IPS-18a (cell line): ENCODE data around the gene PRCC.

Experiments
- H3K27ac ChIP-seq: one replicate; pipeline ENCODE4 v1.5.1; 2013; ENCODE audit warnings: low read length
- H3K27me3 ChIP-seq: one replicate; pipeline ENCODE4 v1.6.1; 2013; ENCODE audit warnings: mild to moderate bottlenecking, low read length; ENCODE audit not compliant: control insufficient read depth, insufficient read depth
- H3K36me3 ChIP-seq: one replicate; pipeline ENCODE4 v1.6.1; 2013; ENCODE audit warnings: low read depth, low read length; ENCODE audit not compliant: control insufficient read depth
- H3K4me1 ChIP-seq: one replicate; pipeline ENCODE4 v1.6.1; 2013; ENCODE audit warnings: low read depth, low read length; ENCODE audit not compliant: control insufficient read depth
- H3K4me3 ChIP-seq: one replicate; pipeline ENCODE4 v1.5.1; 2013; ENCODE audit warnings: low read length
- H3K9ac ChIP-seq: one replicate; pipeline ENCODE4 v1.6.1; 2013; ENCODE audit warnings: mild to moderate bottlenecking, low read length, moderate library complexity
- H3K9me3 ChIP-seq: one replicate; pipeline ENCODE4 v1.6.1; 2013; ENCODE audit warnings: low read depth, low read length; ENCODE audit not compliant: control insufficient read depth

PRCC gene

GRCh38 chr1:156746406-156746727 is 21.0 kb upstream of the PRCC start:
- Histone ChIP-seq H3K27ac (peak overlapping the region; percentile 100), H3K4me1 (peaks cover 51% of the 10 kb centered on the region), H3K9me3 (no peaks in the 10 kb centered on the region), H3K9ac (peak overlapping the region; percentile 100), H3K4me3 (peak overlapping the region; percentile 85), H3K36me3 (peaks cover 26% of the 10 kb centered on the region), H3K27me3 (no peaks in the 10 kb centered on the region)

- Histone ChIP-seq H3K9ac (peak overlapping the region; percentile 100), H3K27me3 (no peaks in the 10 kb centered on the region), H3K4me3 (peak overlapping the region; percentile 100), H3K9me3 (no peaks in the 10 kb centered on the region), H3K27ac (peak overlapping the region; percentile 100), H3K36me3 (peaks cover 21% of the 10 kb centered on the region), H3K4me1 (peaks cover 45% of the 10 kb centered on the region)
Measured at GRCh38 chr1:156746728-156747631, 20.4 kb upstream of the PRCC start.

DNA sequence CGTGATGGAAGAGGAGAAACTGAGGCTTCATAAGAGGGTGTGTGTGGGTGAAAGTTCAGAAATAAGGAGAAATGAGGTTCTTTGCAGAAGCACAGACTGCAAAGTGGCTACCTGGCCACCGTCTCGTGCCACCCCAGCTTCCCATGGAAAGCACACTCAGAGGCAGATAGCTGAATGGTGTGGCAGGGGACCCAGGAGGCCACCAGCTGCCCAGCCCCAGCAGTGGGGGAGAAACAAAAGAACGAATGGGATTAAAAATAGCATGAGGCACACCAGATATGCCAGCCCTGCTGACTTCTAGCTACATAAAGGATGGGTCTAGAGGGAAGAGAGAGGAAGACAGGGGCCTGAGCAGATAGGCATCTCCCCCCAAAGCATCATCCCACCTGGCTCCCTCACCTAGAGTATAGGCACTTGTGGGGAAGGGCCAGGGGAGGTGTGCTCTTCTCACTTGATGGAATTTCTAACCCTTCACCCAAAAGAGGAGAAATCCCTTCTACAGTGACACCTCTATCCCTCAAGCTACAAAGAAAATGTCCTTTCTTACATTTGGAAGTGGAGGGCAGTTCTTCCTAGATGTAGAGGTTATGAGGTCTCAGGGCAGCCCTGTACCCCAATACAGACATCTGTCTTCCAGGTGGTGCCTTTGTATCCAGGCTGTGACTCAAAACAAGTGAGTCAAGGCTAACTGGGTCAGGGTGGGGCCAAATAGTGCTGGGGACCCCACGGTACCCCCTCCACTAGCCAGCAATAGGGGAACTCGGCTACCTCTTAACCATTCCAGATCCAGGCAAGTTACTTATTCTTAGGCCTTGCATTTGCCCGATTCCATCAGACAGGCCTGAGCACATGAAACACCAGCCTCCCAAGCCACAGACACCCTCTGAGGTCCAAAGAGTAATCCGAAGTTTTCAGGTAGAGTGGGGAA is 19.3 kb upstream of the PRCC start:
- Histone ChIP-seq H3K27ac (peak overlapping the region; percentile 93), H3K36me3 (peaks cover 13% of the 10 kb centered on the region), H3K4me1 (peaks cover 52% of the 10 kb centered on the region), H3K4me3 (peak overlapping the region; percentile 100), H3K9ac (peak overlapping the region; percentile 70), H3K27me3 (no peaks in the 10 kb centered on the region), H3K9me3 (no peaks in the 10 kb centered on the region)

- H3K27ac ChIP-seq, result no peak overlapping the region
- peak overlapping the region; percentile 100 for H3K4me3 ChIP-seq
- H3K36me3 ChIP-seq, result peaks cover 5% of the 10 kb centered on the region
- H3K9me3 ChIP-seq, result no peaks in the 10 kb centered on the region
- no peak overlapping the region for H3K9ac ChIP-seq
- no peaks in the 10 kb centered on the region for H3K27me3 ChIP-seq
- H3K4me1 ChIP-seq, result peaks cover 54% of the 10 kb centered on the region
Measured at GRCh38 chr1:156748670-156749418, 18.5 kb upstream of the PRCC start.

DNA sequence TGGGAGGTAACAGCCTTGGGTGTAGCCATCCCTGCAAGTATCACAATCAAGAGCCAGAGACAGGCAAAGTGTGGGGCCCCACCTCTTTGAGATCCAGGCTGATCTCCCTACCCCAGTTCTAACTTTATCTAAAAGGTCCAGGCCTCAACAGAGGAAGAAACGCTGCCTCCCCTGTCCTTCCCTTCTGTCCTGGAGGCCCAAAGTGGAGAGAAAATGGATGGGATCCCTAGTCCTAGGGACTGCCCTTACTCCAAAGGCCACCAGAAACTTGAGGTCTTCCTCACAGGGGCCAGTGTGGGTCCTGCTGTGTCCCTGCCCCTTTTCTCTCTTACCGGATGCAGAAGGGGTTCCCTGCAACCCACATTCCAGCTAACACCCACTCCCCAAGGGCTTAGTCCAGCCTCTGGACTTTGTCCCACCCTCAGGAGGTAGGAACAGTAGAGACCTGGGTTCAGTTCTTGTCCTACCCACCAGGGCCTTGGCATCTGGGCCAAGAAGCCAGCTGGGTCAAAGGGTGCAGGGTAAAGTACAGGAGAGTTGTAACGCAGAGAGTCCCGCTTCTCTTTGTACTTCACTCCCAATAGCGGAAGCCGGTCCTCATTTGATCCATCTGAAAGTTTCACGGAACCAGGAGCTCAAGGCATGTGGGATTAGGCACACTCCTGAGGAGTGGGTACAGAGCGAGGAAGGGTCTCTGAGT is 17.8 kb upstream of the PRCC start:
- Histone ChIP-seq H3K9me3 (no peaks in the 10 kb centered on the region), H3K27ac (no peak overlapping the region), H3K9ac (peak overlapping the region; percentile 99), H3K4me1 (peaks cover 54% of the 10 kb centered on the region), H3K36me3 (no peaks in the 10 kb centered on the region), H3K4me3 (peak overlapping the region; percentile 100), H3K27me3 (no peaks in the 10 kb centered on the region)

DNA sequence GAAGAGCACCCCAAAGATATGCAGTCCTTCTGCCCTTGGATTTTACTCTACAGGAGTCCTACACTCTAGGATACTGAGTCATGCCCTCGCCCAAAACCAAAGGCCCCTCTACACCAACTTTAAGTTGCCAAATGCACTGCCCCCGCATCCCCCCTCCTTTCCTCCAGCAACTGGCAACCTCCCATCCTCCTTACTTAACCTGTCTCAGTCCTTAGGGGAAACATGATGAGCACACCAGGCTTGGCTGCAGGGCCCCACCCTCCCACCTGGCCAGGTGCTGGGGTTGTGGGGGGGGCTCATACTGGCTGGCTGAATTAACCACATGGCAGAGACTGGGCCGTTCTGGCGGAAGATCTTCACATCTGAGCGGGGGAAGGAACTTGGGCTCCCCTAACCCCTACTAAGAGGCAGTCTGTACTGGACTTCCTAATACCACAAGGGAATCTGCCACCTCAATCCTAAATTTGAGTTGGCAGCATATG is 17.1 kb upstream of the PRCC start:
- Histone ChIP-seq H3K4me3 (peak overlapping the region; percentile 100), H3K27ac (peak overlapping the region; percentile 51), H3K27me3 (no peaks in the 10 kb centered on the region), H3K4me1 (peaks cover 53% of the 10 kb centered on the region), H3K9me3 (no peaks in the 10 kb centered on the region), H3K9ac (peak overlapping the region; percentile 99), H3K36me3 (no peaks in the 10 kb centered on the region)

- Histone ChIP-seq H3K27ac (peak overlapping the region; percentile 51), H3K27me3 (no peaks in the 10 kb centered on the region), H3K9me3 (no peaks in the 10 kb centered on the region), H3K4me3 (peak overlapping the region; percentile 100), H3K36me3 (no peaks in the 10 kb centered on the region), H3K9ac (peak overlapping the region; percentile 99), H3K4me1 (peaks cover 47% of the 10 kb centered on the region)
Measured at GRCh38 chr1:156750711-156751450, 16.5 kb upstream of the PRCC start.

DNA sequence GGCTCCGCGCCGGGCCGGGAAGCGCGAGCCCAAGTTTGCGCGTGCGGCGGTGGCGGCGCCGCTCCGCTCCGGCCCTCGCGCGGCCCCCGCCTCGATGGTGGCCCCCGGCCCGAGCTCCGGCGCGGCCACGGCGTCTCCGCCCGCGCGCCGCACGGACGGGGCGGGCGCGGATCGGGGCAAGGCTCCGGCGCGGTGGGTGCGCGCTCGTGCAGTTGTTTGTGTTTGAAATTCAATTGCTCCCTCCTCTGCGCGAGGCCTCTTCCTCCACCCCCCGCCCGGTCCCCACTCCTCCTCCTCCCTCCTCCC is 15.9 kb upstream of the PRCC start, which contains the start of gene HDGF:
HDGF (minus strand) TSS at position 225 of the 306 bp plus-strand sequence. CDS start 246 bp downstream, outside the sequence.
- H3K9ac ChIP-seq, result peak within 1 kb of the TSS; percentile 99
- no peaks in the 10 kb centered on the region for H3K27me3 ChIP-seq
- peaks cover 42% of the 10 kb centered on the region for H3K4me1 ChIP-seq
- H3K9me3 ChIP-seq, result no peaks in the 10 kb centered on the region
- H3K4me3 ChIP-seq, result peak within 1 kb of the TSS; percentile 100
- H3K36me3 ChIP-seq, result no peaks in the 10 kb centered on the region
- peak within 1 kb of the TSS; percentile 96 for H3K27ac ChIP-seq

DNA sequence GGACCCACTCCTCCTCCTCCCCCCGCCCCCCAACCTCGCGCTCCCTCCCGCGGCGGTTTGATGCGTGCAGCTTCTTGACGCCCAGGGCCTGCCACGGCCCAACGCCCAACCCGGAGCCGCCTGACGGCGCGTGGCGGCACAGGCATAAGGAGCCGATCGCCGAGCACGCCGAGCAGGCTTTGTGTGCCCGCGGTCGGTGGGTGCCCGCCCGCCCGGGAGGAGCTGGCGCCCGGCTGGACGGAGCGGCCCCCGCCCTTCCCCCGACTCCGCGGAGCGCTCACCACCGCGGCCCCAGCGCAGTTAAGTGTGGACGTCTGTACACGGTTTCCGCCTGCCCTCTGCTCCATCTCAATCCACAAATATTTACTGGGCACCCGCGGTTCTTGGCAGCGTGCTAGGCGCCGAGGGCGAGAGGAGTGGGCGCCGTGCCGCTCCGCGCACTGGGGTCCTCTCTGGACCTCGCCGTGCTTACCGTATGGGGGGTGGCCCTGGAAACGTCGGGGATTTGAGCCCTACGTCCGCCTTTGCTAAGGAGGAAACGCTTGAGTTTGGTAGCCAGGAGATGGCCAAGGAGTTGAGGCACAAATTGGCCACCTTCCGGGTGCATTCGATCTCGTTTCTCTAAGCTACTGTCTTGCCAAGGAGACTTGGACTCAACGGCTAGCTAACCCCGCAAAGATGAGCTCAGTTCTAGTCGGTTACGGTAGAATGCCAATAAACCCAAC is 15.4 kb upstream of the PRCC start:
- Histone ChIP-seq H3K4me1 (peaks cover 41% of the 10 kb centered on the region), H3K27ac (peak overlapping the region; percentile 96)

More for the DNA sequence above, 15.4 kb upstream of the PRCC start:
- Histone ChIP-seq H3K9ac (peak overlapping the region; percentile 99), H3K36me3 (no peaks in the 10 kb centered on the region), H3K27me3 (no peaks in the 10 kb centered on the region), H3K4me3 (peak overlapping the region; percentile 100), H3K9me3 (no peaks in the 10 kb centered on the region)
